Measurements from ENCODE around the gene RARS2.

The RARS2 gene

GRCh38 chr6:87572883-87573282 is 16.9 kb downstream of the RARS2 start:
- DNase-seq, result no peak

- DNase-seq, result no peak
Measured at GRCh38 chr6:87572021-87572420, 17.8 kb downstream of the RARS2 start.

- no peak for DNase-seq
Measured at GRCh38 chr6:87561017-87561416, 28.8 kb downstream of the RARS2 start.

- DNase-seq, result no peak
Measured at GRCh38 chr6:87558446-87558845, 31.3 kb downstream of the RARS2 start.

- DNase-seq, result no peak
Measured at GRCh38 chr6:87555506-87555905, 34.3 kb downstream of the RARS2 start.

- DNase-seq, result no peak
Measured at GRCh38 chr6:87553159-87553765, 36.5 kb downstream of the RARS2 start.

GRCh38 chr6:87551799-87552198 is 38.0 kb downstream of the RARS2 start:
- DNase-seq, result no peak

GRCh38 chr6:87544474-87544735 is 45.4 kb downstream of the RARS2 start:
- DNase-seq, result no peak

- no peak for DNase-seq
Measured at GRCh38 chr6:87543696-87544473, 45.9 kb downstream of the RARS2 start.

GRCh38 chr6:87541744-87542143 is 48.0 kb downstream of the RARS2 start:
- DNase-seq, result no peak

- no peak for DNase-seq
Measured at GRCh38 chr6:87541041-87541440, 48.7 kb downstream of the RARS2 start.

GRCh38 chr6:87540539-87540938 is 49.2 kb downstream of the RARS2 start:
- no peak for DNase-seq

- DNase-seq, result no peak
Measured at GRCh38 chr6:87539554-87539953, 50.2 kb downstream of the RARS2 start.

GRCh38 chr6:87538510-87539260 is 51.1 kb downstream of the RARS2 start:
- DNase-seq, result no peak

- no peak for DNase-seq
Measured at GRCh38 chr6:87534377-87535047, 55.3 kb downstream of the RARS2 start.

GRCh38 chr6:87529221-87529620 is 60.6 kb downstream of the RARS2 start:
- no peak for DNase-seq

GRCh38 chr6:87522686-87523085 is 67.1 kb downstream of the RARS2 start:
- DNase-seq, result no peak

GRCh38 chr6:87518453-87518852 is 71.3 kb downstream of the RARS2 start:
- no peak for DNase-seq

- no peak for DNase-seq
Measured at GRCh38 chr6:87514831-87515230, 75.0 kb downstream of the RARS2 start.

GRCh38 chr6:87504441-87504840 is 85.3 kb downstream of the RARS2 start:
- no peak for DNase-seq

GRCh38 chr6:87501809-87502572 is 87.8 kb downstream of the RARS2 start:
- no peak for DNase-seq

- no peak for DNase-seq
Measured at GRCh38 chr6:87498048-87498447, 91.7 kb downstream of the RARS2 start.

All from NCI-H2029 (cell line).